IPS DF 19.7 (cell line): Measurements from ENCODE around the gene CHMP6.
"Not testable (repeated sequence)": the region's sequence is repeated elsewhere in the genome, so short reads cannot be mapped to it uniquely, and the experiment has no call there.

ENCODE experiments used
- DNase-seq: peaks from one replicate; pipeline ENCODE4 v3.0.0-alpha.2; 2013; ENCODE audit warnings: low read depth, low spot score

CHMP6 gene

GRCh38 chr17:81011951-81012350 lies 20.3 kb downstream of the CHMP6 start:
- no peak for DNase-seq

- DNase-seq = no peak
Observed at GRCh38 chr17:81012574-81013447, 21.2 kb downstream of the CHMP6 start.

GRCh38 chr17:81013642-81014041 lies 22.0 kb downstream of the CHMP6 start:
- DNase-seq = no peak

GRCh38 chr17:81015136-81015535 lies 23.5 kb downstream of the CHMP6 start:
- DNase-seq = no peak

GRCh38 chr17:81016575-81016974 lies 24.9 kb downstream of the CHMP6 start:
- no peak for DNase-seq

GRCh38 chr17:81017330-81017729 lies 25.7 kb downstream of the CHMP6 start:
- not testable (repeated sequence) for DNase-seq

GRCh38 chr17:81018044-81018802 lies 26.6 kb downstream of the CHMP6 start:
- DNase-seq = no peak

- no peak for DNase-seq
Observed at GRCh38 chr17:81019563-81020442, 28.2 kb downstream of the CHMP6 start.

GRCh38 chr17:81020443-81020766 lies 28.8 kb downstream of the CHMP6 start:
- DNase-seq = no peak

GRCh38 chr17:81020767-81021497 lies 29.3 kb downstream of the CHMP6 start:
- no peak for DNase-seq

- no peak for DNase-seq
Observed at GRCh38 chr17:81021531-81022343, 30.1 kb downstream of the CHMP6 start.

- no peak for DNase-seq
Observed at GRCh38 chr17:81022344-81022676, 30.7 kb downstream of the CHMP6 start.

GRCh38 chr17:81025065-81025740 lies 33.6 kb downstream of the CHMP6 start:
- no peak for DNase-seq

GRCh38 chr17:81025741-81026129 lies 34.1 kb downstream of the CHMP6 start:
- no peak for DNase-seq

GRCh38 chr17:81026266-81027036 lies 34.8 kb downstream of the CHMP6 start:
- no peak for DNase-seq

- no peak for DNase-seq
Observed at GRCh38 chr17:81027038-81027437, 35.4 kb downstream of the CHMP6 start.

GRCh38 chr17:81027591-81028505 lies 36.2 kb downstream of the CHMP6 start:
- no peak for DNase-seq

GRCh38 chr17:81028506-81028858 lies 36.8 kb downstream of the CHMP6 start:
- DNase-seq = no peak
